GM20431 (cell line): ENCODE measurements around the gene DGKI.

ENCODE experiments used
- in situ Hi-C: fragments of 300-500 bp; cut with MseI, MboI; formaldehyde crosslinking; loops from one replicate; pipeline ENCODE4 v1.15.0; 2020; ENCODE audit warnings: low sequenced_read_pairs; ENCODE audit not compliant: unreplicated experiment

The DGKI gene

GRCh38 chr7:137521451-137521850 lies 325.3 kb downstream of the DGKI start:
- in situ Hi-C loops: no loop called here

GRCh38 chr7:137519947-137520346 lies 326.8 kb downstream of the DGKI start:
- in situ Hi-C loops: no loop called here

- in situ Hi-C loops: no loop called here
Observed at GRCh38 chr7:137519181-137519691, 327.5 kb downstream of the DGKI start.

GRCh38 chr7:137513091-137513490 lies 333.7 kb downstream of the DGKI start:
- in situ Hi-C loops: no loop called here

GRCh38 chr7:137507096-137507495 lies 339.7 kb downstream of the DGKI start:
- in situ Hi-C loops: no loop called here

GRCh38 chr7:137506031-137506430 lies 340.7 kb downstream of the DGKI start:
- in situ Hi-C loops: no loop called here

- in situ Hi-C loops: no loop called here
Observed at GRCh38 chr7:137501562-137501961, 345.2 kb downstream of the DGKI start.

GRCh38 chr7:137492889-137493288 lies 353.9 kb downstream of the DGKI start:
- in situ Hi-C loops: no loop called here

- in situ Hi-C loops: no loop called here
Observed at GRCh38 chr7:137489880-137490279, 356.9 kb downstream of the DGKI start.

GRCh38 chr7:137488038-137488437 lies 358.7 kb downstream of the DGKI start:
- in situ Hi-C loops: no loop called here

GRCh38 chr7:137485818-137486217 lies 361.0 kb downstream of the DGKI start:
- in situ Hi-C loops: no loop called here

GRCh38 chr7:137484326-137484725 lies 362.4 kb downstream of the DGKI start:
- in situ Hi-C loops: no loop called here

- in situ Hi-C loops: no loop called here
Observed at GRCh38 chr7:137482466-137482865, 364.3 kb downstream of the DGKI start.

GRCh38 chr7:137480824-137481365 lies 365.9 kb downstream of the DGKI start:
- in situ Hi-C loops: no loop called here

- in situ Hi-C loops: no loop called here
Observed at GRCh38 chr7:137480401-137480800, 366.4 kb downstream of the DGKI start.

- in situ Hi-C loops: no loop called here
Observed at GRCh38 chr7:137476937-137477336, 369.8 kb downstream of the DGKI start.

GRCh38 chr7:137475966-137476365 lies 370.8 kb downstream of the DGKI start:
- in situ Hi-C loops: no loop called here

- in situ Hi-C loops: no loop called here
Observed at GRCh38 chr7:137474540-137475026, 372.2 kb downstream of the DGKI start.

- in situ Hi-C loops: no loop called here
Observed at GRCh38 chr7:137471128-137471527, 375.6 kb downstream of the DGKI start.

GRCh38 chr7:137469858-137470257 lies 376.9 kb downstream of the DGKI start:
- in situ Hi-C loops: no loop called here

GRCh38 chr7:137469191-137469811 lies 377.5 kb downstream of the DGKI start:
- in situ Hi-C loops: no loop called here

GRCh38 chr7:137462847-137463246 lies 383.9 kb downstream of the DGKI start:
- in situ Hi-C loops: no loop called here
